ENCODE data around the gene PCDHGA1.
A peak's percentile ranks its signal among the peaks of the same experiment; 100 is the strongest.
"Not testable (repeated sequence)": the region's sequence is repeated elsewhere in the genome, so short reads cannot be mapped to it uniquely, and the experiment has no call there.

The PCDHGA1 gene

GRCh38 chr5:141345327-141345726 is 15.0 kb downstream of the PCDHGA1 start:
- DNase-seq, result no peak

GRCh38 chr5:141346017-141346416 is 15.7 kb downstream of the PCDHGA1 start:
- not testable (repeated sequence) for DNase-seq

GRCh38 chr5:141349917-141350619 is 19.8 kb downstream of the PCDHGA1 start, which contains the start of gene PCDHGB1:
TSS of gene PCDHGB1 (plus strand) at chr5:141350099. CDS start at chr5:141350261, 162 bp downstream.
- no peak for DNase-seq

- no peak for DNase-seq
These were observed 21.3 kb downstream of the PCDHGA1 start for GRCh38 chr5:141351591-141351990.

- DNase-seq, result no peak
These were observed 24.7 kb downstream of the PCDHGA1 start, which contains the start of gene PCDHGA4 for GRCh38 chr5:141354900-141355469. TSS of gene PCDHGA4 (plus strand) at chr5:141355021. CDS start at chr5:141355108, 87 bp downstream.

GRCh38 chr5:141355641-141356040 is 25.3 kb downstream of the PCDHGA1 start:
- DNase-seq, result no peak

- DNase-seq, result no peak
These were observed 25.8 kb downstream of the PCDHGA1 start for GRCh38 chr5:141356133-141356532.

- DNase-seq, result no peak
These were observed 26.6 kb downstream of the PCDHGA1 start for GRCh38 chr5:141356950-141357349.

- peak; percentile 8 for DNase-seq
These were observed 29.6 kb downstream of the PCDHGA1 start, which contains the start of gene PCDHGB2 for GRCh38 chr5:141359790-141360426. TSS of gene PCDHGB2 (plus strand) at chr5:141359994. CDS start at chr5:141360136, 142 bp downstream.

- no peak for DNase-seq
These were observed 30.4 kb downstream of the PCDHGA1 start for GRCh38 chr5:141360685-141361084.

GRCh38 chr5:141362719-141363118 is 32.4 kb downstream of the PCDHGA1 start:
- DNase-seq, result no peak

GRCh38 chr5:141363952-141364660 is 33.8 kb downstream of the PCDHGA1 start, which contains the start of gene PCDHGA5:
TSS of gene PCDHGA5 (plus strand) at chr5:141364162. CDS start at chr5:141364331, 169 bp downstream.
- DNase-seq, result peak; percentile 22

GRCh38 chr5:141366016-141366896 is 35.9 kb downstream of the PCDHGA1 start:
- no peak for DNase-seq

- DNase-seq, result no peak
These were observed 39.9 kb downstream of the PCDHGA1 start, which contains the start of gene PCDHGB3 for GRCh38 chr5:141369994-141370848. TSS of gene PCDHGB3 (plus strand) at chr5:141370242. CDS start at chr5:141370395, 153 bp downstream.

- no peak for DNase-seq
These were observed 41.5 kb downstream of the PCDHGA1 start for GRCh38 chr5:141371572-141372475.

GRCh38 chr5:141373673-141374317 is 43.5 kb downstream of the PCDHGA1 start, which contains the start of gene PCDHGA6:
TSS of gene PCDHGA6 (plus strand) at chr5:141373891. CDS start at chr5:141374084, 193 bp downstream.
- DNase-seq, result peak; percentile 41

- DNase-seq, result no peak
These were observed 44.3 kb downstream of the PCDHGA1 start for GRCh38 chr5:141374627-141375026.

- DNase-seq, result not testable (repeated sequence)
These were observed 45.3 kb downstream of the PCDHGA1 start for GRCh38 chr5:141375444-141376155.

Data from right kidney (tissue), 1 donor.